Hepatocyte (in vitro differentiated cells): ENCODE results near the gene CFAP65. TPM values are rescaled to one million over a fixed set of nuclear protein-coding genes. Genes with fewer than 3 reads are reported as not detected.

ENCODE experiments used
- DNase-seq: peaks from one replicate; pipeline ENCODE4 v3.0.0-alpha.2; 2016; ENCODE audit warnings: low spot score
- H2AFZ ChIP-seq: fragments of 200-600 bp; sonication (generic); 2 replicates; pipeline ENCODE4 v1.6.0; 2016; ENCODE audit warnings: antibody characterized with exemption, mild to moderate bottlenecking
- H3K27ac ChIP-seq: fragments of 200-600 bp; sonication (generic); 2 replicates; pipeline ENCODE4 v1.5.1; 2016; ENCODE audit warnings: mild to moderate bottlenecking
- H3K27me3 ChIP-seq: fragments of 200-600 bp; sonication (generic); 2 replicates; pipeline ENCODE4 v1.6.1; 2016
- H3K36me3 ChIP-seq: fragments of 200-600 bp; sonication (generic); replicated peaks from 2 replicates; pipeline ENCODE4 v1.5.1; 2016; ENCODE audit warnings: low read depth; ENCODE audit not compliant: insufficient read depth
- H3K4me1 ChIP-seq: fragments of 200-600 bp; sonication (generic); 2 replicates; pipeline ENCODE4 v1.5.1; 2016; ENCODE audit warnings: mild to moderate bottlenecking, moderate library complexity; ENCODE audit not compliant: insufficient read depth
- H3K4me2 ChIP-seq: fragments of 200-600 bp; sonication (generic); 2 replicates; pipeline ENCODE4 v1.6.0; 2016
- H3K4me3 ChIP-seq: fragments of 200-600 bp; sonication (generic); 2 replicates; pipeline ENCODE4 v1.5.1; 2016; ENCODE audit warnings: mild to moderate bottlenecking
- H3K79me2 ChIP-seq: fragments of 200-600 bp; sonication (generic); 2 replicates; pipeline ENCODE4 v1.6.0; 2017; ENCODE audit warnings: mild to moderate bottlenecking
- H3K9me2 ChIP-seq: fragments of 200-600 bp; sonication (generic); replicated peaks from 2 replicates; pipeline ENCODE4 v1.6.0; 2017; ENCODE audit warnings: mild to moderate bottlenecking; ENCODE audit not compliant: insufficient read depth
- H3K9me3 ChIP-seq: fragments of 200-600 bp; sonication (generic); 2 replicates; pipeline ENCODE4 v1.5.1; 2016; ENCODE audit warnings: low read depth, mild to moderate bottlenecking
- H4K20me1 ChIP-seq: fragments of 200-600 bp; sonication (generic); 2 replicates; pipeline ENCODE4 v1.6.0; 2016; ENCODE audit warnings: mild to moderate bottlenecking; ENCODE audit not compliant: insufficient read depth, poor library complexity, severe bottlenecking
- EZH2 ChIP-seq: fragments of 200-600 bp; sonication (generic); IDR thresholded peaks from 2 replicates; pipeline ENCODE4 v1.6.1; 2016; ENCODE audit warnings: antibody characterized with exemption, mild to moderate bottlenecking, borderline replicate concordance
- EZH2phosphoT487 ChIP-seq: fragments of 200-600 bp; sonication (generic); IDR thresholded peaks from one replicate; pipeline ENCODE4 v1.6.1; 2018; ENCODE audit warnings: antibody characterized with exemption, mild to moderate bottlenecking, low read depth, moderate library complexity; ENCODE audit not compliant: unreplicated experiment, severe bottlenecking
- WGBS: methylation state at CpG from one replicate; pipeline ENCODE4 v1.1.6; 2016; ENCODE audit warnings: low lambda C conversion rate; ENCODE audit errors: missing lambda C conversion rate; 5-methylcytosine and 5-hydroxymethylcytosine counted together
- polyA plus RNA-seq: library from polyadenylated mRNA; unstranded; fragments of >200 nt; fragmentation: Nextera tagmentation; extraction: Ambion mirVana; gene quantifications from 2 replicates; pipeline ENCODE4 v1.2.1, GENCODE V29; 2016
- total RNA-seq: library from RNA; depleted of rRNA; stranded (reverse); fragments of >200 nt; gene quantifications from 2 replicates; pipeline ENCODE4 v1.2.3, GENCODE V29; 2014
- TF ChIP-seq, protein P1 (sequence below): fragments of 200-600 bp; sonication (generic); IDR thresholded peaks from 2 replicates; pipeline ENCODE4 v1.5.1; 2016; ENCODE audit warnings: antibody characterized with exemption, mild to moderate bottlenecking; ENCODE audit not compliant: poor library complexity

The CFAP65 gene
- total and polyA plus RNA-seq, 2 experiments from 2014 or later: 0.03 to 0.05 TPM

DNA sequence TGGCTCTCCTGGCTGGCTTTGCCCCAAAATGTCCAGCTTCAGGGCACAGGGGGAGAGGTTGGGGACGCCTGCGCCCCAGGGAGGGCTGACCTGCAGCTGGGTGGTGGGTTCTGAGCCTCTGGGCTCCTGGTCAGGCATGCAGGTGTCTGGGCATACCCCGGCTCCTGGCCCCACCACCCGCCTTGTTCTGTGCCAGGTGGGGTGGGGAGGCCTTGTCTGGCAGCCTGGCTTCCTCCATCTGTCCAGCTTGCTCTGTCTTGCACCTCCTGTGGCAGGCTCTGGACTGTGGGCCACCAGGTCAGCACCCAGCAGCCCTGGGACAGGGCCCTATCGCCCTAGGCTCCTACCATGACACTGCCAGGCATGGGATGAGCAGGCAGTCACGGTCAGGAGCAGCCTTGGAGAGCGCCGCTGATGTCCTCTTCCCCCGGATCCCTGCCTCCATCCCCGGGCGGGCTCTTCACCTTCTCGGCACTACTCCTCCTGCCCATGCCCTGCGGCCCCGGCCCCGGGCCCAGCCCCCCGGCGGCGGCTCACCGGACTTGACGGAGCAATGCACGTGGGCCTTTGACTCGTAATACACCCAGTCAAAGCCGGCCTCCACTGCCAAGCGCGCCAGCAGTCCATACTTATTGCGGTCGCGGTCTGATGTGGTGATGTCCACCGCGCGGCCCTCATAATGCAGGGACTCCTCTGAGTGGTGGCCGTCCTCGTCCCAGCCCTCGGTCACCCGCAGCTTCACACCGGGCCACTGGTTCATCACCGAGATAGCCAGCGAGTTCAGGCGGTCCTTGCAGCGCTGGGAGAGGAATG, 15.8 kb upstream of the CFAP65 start:
- Histone ChIP-seq H3K4me1 (no peaks in the 10 kb centered on the region), H3K9me3 (no peaks in the 10 kb centered on the region), H3K9me2 (no peaks in the 10 kb centered on the region), H3K36me3 (no peaks in the 10 kb centered on the region), H3K4me2 (peak overlapping the region; percentile 76), H2AFZ (no peak overlapping the region), H3K27me3 (peaks cover 63% of the 10 kb centered on the region), H4K20me1 (peaks cover 31% of the 10 kb centered on the region), H3K79me2 (peaks cover 17% of the 10 kb centered on the region), H3K4me3 (no peak overlapping the region), H3K27ac (no peak overlapping the region)
- DNase-seq: no peak
- no peak for TF ChIP-seq EZH2
- 40% methylated on average over 37 of the region's 40 CpGs for WGBS

DNA sequence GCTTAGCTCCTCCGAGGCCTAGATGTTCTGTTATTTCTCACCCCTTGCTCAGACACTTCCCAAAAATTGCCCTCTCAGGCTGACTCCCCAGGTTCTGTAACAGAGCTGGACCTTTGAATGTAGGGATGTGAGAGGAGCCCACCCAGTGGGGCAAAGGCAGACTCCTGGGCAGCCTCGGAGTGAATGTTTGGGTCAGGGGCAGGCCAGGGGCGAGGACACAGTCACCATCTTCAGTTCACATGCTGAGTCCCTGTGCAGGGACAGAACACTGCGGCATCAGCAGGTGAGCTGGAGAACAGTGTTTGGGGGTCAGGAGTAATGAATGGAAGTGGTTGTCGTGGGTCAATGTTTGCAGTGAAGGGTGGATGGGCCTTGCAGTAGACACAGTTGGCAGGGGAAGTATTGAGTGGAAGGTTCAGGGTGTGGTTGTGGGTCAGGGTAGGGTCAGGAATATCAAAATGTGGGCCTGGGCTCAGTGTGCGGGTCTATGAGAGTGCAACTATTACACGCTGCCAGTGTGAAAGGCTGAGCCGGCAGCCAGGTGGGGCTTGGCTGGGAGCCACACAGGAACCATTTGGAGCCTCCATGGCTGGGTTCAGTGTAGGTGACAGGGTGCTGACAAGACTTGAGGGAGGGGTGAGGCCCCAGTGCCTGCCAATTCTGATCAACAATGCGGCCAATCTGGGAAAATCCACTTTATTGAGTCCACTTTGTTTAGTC, 15.0 kb upstream of the CFAP65 start:
- no peaks in the 10 kb centered on the region for H3K4me1 ChIP-seq
- H2AFZ ChIP-seq: no peak overlapping the region
- H3K4me3 ChIP-seq: no peak overlapping the region
- H3K79me2 ChIP-seq: peaks cover 17% of the 10 kb centered on the region
- peaks cover 55% of the 10 kb centered on the region for H3K27me3 ChIP-seq
- peak overlapping the region; percentile 76 for H3K4me2 ChIP-seq
- no peaks in the 10 kb centered on the region for H3K9me2 ChIP-seq
- TF ChIP-seq EZH2 (no peak), EZH2phosphoT487 (no peak)
- TF ChIP-seq, protein P1, sequence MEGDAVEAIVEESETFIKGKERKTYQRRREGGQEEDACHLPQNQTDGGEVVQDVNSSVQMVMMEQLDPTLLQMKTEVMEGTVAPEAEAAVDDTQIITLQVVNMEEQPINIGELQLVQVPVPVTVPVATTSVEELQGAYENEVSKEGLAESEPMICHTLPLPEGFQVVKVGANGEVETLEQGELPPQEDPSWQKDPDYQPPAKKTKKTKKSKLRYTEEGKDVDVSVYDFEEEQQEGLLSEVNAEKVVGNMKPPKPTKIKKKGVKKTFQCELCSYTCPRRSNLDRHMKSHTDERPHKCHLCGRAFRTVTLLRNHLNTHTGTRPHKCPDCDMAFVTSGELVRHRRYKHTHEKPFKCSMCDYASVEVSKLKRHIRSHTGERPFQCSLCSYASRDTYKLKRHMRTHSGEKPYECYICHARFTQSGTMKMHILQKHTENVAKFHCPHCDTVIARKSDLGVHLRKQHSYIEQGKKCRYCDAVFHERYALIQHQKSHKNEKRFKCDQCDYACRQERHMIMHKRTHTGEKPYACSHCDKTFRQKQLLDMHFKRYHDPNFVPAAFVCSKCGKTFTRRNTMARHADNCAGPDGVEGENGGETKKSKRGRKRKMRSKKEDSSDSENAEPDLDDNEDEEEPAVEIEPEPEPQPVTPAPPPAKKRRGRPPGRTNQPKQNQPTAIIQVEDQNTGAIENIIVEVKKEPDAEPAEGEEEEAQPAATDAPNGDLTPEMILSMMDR: no peak
- WGBS: 80% methylated on average over 9 of the region's 9 CpGs
- H4K20me1 ChIP-seq: peaks cover 31% of the 10 kb centered on the region
- no peaks in the 10 kb centered on the region for H3K36me3 ChIP-seq
- DNase-seq: no peak
- no peak overlapping the region for H3K27ac ChIP-seq
- H3K9me3 ChIP-seq: no peaks in the 10 kb centered on the region

DNA sequence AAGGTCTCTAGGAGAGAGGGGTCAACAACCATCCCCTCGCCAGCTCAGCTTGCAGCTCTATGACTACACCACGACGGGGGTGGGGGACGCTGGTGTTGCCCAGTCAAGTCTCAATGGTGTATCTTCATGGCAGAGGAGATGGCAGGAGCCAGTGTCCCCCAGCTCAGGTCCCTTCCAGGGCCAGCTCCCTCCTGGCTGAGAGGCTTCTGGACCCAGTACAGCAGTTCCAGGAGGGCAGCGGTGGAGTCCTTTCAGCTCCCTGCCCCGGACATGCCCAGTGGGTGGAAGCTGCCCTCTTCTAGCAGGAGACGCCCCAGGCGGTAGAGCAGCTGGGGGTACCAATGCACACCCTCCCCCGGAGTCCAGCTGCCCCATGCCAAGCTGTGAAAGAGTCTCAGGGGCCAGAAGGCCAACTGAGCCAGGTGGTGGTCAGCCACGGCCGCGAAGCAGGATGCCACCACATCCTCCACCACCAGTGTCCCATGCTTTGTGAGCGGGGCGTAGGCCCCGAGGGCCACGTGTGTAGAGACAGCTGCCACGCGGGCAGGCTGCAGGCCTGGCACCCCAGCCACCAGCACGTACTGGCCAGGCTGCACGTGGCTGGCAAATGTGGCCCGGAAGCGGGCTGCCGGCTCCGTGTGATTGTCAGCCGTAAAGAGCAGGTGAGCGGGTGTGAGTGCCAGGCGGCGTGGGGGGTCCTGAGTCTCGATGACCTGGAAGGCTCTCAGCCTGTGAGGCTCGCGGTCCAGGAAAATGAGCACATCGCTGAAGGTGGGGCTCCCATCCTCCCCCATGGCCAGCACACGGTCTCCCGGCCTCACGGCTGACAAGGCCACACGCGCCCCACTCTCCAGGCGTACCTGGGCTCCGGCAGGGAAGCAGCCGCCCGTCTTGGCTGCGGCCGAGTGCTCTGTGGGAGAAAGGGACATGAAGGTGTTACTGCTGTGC, 13.9 kb upstream of the CFAP65 start:
- WGBS: 91% methylated on average over 43 of the region's 43 CpGs
- no peak for TF ChIP-seq EZH2phosphoT487
- TF ChIP-seq EZH2: no peak
- TF ChIP-seq, protein P1: no peak
- no peak for DNase-seq

More for the DNA sequence above, 13.9 kb upstream of the CFAP65 start:
- no peaks in the 10 kb centered on the region for H3K9me2 ChIP-seq
- peaks cover 50% of the 10 kb centered on the region for H3K27me3 ChIP-seq
- H3K4me1 ChIP-seq: no peaks in the 10 kb centered on the region
- H3K4me3 ChIP-seq: no peak overlapping the region
- peaks cover 31% of the 10 kb centered on the region for H4K20me1 ChIP-seq
- peaks cover 17% of the 10 kb centered on the region for H3K79me2 ChIP-seq
- no peaks in the 10 kb centered on the region for H3K36me3 ChIP-seq
- no peaks in the 10 kb centered on the region for H3K9me3 ChIP-seq
- no peak overlapping the region for H3K27ac ChIP-seq
- no peak overlapping the region for H3K4me2 ChIP-seq
- H2AFZ ChIP-seq: no peak overlapping the region
